IPS-18c (cell line): Measurements from ENCODE around the gene IRX4.

Source experiments
- H3K4me3 ChIP-seq: 2 replicates; pipeline ENCODE4 v1.7.0; 2013; ENCODE audit warnings: low read depth, mild to moderate bottlenecking, low read length, moderate library complexity; ENCODE audit not compliant: insufficient read depth
- H3K9me3 ChIP-seq: one replicate; pipeline ENCODE4 v1.6.1; 2013; ENCODE audit warnings: mild to moderate bottlenecking, low read length, moderate library complexity; ENCODE audit not compliant: control insufficient read depth, insufficient read depth

IRX4 gene

GRCh38 chr5:1885404-1885755 lies 2.7 kb upstream of the IRX4 start:
- peaks cover 6% of the 10 kb centered on the region for H3K9me3 ChIP-seq
- no peak overlapping the region for H3K4me3 ChIP-seq

DNA sequence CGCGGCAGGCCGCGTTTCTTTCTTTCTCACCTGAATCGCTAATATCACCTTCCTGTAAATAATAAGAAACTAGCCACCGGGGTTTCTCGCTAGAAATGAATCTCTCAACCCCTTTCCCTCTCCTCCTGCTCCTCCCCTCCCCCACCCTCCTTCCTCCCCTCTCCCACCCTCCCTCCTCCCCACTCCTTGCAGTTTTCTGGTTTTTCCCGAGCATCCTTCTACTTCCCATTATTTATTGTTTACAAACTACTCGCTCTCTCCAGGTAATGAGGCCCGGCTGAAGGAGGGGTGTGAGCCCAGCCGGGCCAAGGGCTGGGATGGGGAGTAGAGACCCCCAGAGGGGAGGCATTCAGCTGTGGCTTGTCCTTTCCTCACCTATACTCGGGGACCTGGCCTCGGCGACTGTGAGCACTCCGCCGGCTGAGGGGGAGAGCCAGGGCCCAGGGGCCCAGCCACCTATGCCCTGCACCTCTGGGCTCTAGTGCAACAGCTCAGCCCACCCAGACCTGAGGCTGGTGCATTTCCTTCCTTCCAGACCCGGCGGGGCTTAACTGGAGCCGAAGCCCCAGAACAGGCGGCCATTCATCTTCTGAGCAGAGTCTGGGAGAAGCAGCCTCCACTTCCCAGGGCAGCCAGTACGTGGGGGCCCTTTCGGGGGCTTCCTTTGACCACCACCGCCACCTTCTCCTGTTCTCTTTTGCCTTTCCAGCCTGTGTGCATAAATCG lies 2.1 kb upstream of the IRX4 start:
- H3K4me3 ChIP-seq: peak overlapping the region; percentile 31; the same call in 1 of the 2 replicates
- H3K9me3 ChIP-seq: peaks cover 4% of the 10 kb centered on the region

DNA sequence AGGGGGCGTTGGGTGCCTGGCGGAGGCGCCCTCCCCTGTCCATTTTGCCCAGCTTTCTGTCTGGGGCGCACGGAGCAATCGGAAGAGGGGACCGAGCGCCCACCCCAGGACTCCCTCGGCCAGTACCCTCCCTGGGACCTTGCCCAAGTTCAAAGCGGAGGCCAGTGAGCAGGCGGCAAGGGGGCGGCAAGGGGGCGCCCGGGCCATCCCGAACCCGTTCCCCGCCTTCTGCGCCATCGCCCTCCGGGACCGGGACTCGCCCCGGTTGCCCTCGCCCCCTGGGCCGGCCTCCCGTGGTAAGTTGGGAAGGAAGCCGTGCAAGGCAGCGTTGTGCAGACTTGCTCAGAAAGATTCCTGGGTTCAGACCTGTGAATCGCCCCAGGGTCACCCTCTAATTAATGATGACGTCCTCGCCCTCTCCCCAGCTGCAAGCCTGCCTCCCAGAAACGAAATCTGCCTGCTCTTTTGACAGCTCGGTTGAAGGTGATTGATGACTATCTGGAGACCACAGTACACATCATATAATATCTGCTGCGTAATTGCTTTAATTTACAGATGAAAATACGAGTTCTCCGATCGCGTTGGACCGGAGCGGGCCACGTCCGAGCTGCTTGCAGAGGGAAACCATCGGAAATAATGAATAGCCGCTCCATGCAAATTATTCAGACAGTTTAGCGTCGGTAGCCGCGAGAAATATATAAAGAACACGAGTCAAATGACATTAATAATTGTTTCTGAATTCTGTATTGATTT lies 1.4 kb upstream of the IRX4 start:
- Histone ChIP-seq H3K4me3 (peak overlapping the region; percentile 46), H3K9me3 (peaks cover 4% of the 10 kb centered on the region)

- Histone ChIP-seq H3K9me3 (peaks cover 4% of the 10 kb centered on the region), H3K4me3 (peak overlapping the region; percentile 46)
Measured at GRCh38 chr5:1883120-1883924, 597 bp upstream of the IRX4 start.

- Histone ChIP-seq H3K4me3 (peak overlapping the region; percentile 38), H3K9me3 (peaks cover 2% of the 10 kb centered on the region)
Measured at GRCh38 chr5:1881731-1882336, 891 bp downstream of the IRX4 start.

DNA sequence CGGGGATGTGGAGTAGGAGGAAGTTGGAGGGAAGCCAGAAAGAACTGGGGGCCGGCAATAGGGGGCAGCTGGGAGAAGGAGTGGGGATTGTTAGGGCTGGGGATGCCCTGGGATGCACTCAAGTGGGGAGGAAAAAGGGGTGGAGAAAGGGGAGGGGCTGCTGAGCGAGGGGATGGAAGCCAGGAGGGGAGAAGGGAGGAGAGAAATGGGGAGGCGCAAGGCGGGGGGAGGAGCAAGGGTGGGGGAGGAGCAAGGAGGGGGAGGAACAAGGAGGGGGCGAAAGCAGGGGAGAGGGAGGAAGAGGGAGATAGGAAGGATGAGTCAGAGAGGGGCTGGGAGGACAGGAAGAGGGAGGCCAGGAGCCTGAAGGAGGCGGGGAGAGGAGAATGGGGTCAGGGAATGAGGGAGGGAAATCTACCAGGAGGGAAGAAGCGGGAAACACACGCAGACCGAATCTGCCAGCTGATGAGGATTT lies 1.6 kb downstream of the IRX4 start:
- Histone ChIP-seq H3K9me3 (peaks cover under 1% of the 10 kb centered on the region), H3K4me3 (no peak overlapping the region; the same call in 1 of the 2 replicates)

- no peaks in the 10 kb centered on the region for H3K9me3 ChIP-seq
- H3K4me3 ChIP-seq: no peak overlapping the region
Measured at GRCh38 chr5:1880377-1881025, 2.2 kb downstream of the IRX4 start.

DNA sequence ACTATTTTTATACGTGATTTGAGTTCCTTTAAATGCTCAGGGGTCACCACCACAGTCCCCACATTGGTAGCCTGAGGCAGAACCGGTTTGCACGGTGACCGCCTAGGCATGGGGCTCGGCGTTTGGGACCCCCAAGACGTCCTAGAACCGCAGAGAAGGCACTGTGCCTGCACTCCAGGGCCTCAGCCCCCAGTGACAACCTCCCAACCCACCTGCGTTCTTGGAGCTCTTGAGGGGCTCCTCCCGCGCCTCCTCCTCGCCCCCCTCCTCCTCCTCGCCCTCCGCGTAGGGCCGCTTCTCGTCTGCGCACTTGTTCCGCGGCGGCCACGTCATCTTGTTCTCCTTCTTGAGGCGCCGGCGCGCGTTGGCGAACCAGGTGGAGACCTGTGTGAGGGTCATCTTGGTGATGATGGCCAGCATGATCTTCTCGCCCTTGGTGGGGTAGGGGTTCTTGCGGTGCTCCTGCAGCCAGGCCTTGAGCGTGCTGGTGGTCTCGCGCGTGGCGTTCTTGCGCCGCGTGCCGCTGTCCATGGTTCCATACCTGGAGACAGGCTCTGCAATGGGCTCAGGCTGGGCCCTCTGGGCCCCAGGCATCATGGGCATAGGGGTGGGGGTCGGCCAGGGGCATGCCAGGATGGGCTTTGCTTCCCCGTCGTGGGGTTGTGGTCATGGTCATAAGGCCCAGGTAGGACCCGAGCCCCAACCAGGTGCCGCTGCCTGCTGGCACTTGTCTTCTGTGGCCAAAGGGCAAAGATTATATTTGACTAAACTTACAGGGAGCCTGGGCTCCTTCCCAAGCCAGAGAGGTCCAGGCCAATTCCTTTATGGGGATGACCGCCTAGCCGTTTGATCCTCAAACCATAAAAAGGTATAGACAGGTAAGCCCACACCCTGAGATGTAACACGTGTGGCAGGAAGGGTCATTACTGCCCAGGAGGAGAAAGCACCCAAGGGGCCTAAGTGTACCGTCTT lies 3.1 kb downstream of the IRX4 start:
- no peaks in the 10 kb centered on the region for H3K9me3 ChIP-seq

DNA sequence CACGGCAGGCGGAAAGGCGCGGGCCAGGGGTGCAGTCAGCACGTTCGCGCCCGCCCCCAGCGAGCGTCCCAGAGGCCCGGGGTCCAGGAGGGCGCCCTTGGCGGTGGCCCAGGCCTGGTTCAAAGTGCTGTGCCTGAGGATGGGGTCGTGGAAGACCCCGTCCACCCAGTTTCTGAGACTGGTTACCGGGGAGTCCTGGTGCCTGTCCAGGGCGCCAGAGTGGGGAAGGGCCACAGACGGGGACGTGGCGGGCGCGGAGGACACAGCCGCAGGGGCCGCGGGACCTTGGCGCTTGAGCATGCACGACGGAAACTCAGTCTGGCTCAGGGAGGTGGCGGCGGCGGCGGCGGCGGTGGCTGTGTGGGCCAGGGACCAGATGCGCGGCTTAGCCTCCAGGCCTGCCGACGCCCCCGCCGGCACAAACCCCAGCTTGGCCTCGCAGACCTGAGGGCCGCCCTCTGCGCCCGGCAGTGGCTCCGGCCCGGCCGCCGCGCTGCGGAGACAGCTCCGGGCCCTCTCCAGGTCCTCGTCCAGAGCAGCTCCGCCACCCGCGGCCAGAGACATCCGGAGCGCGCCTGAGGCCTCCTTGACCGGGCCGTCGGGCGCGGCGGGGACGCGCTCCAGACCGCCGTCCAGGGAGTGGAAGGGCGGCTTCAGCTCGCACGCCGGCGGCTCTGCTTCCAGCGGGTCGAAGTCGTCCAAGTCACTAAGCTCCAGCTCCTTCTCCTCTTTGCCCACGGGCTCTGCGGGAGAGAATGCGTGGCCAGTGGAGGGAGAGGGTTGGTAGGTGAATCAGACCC lies 4.5 kb downstream of the IRX4 start:
- Histone ChIP-seq H3K9me3 (no peaks in the 10 kb centered on the region), H3K4me3 (no peak overlapping the region; the same call in 1 of the 2 replicates)

More for the DNA sequence above, 3.1 kb downstream of the IRX4 start:
- H3K4me3 ChIP-seq: no peak overlapping the region

DNA sequence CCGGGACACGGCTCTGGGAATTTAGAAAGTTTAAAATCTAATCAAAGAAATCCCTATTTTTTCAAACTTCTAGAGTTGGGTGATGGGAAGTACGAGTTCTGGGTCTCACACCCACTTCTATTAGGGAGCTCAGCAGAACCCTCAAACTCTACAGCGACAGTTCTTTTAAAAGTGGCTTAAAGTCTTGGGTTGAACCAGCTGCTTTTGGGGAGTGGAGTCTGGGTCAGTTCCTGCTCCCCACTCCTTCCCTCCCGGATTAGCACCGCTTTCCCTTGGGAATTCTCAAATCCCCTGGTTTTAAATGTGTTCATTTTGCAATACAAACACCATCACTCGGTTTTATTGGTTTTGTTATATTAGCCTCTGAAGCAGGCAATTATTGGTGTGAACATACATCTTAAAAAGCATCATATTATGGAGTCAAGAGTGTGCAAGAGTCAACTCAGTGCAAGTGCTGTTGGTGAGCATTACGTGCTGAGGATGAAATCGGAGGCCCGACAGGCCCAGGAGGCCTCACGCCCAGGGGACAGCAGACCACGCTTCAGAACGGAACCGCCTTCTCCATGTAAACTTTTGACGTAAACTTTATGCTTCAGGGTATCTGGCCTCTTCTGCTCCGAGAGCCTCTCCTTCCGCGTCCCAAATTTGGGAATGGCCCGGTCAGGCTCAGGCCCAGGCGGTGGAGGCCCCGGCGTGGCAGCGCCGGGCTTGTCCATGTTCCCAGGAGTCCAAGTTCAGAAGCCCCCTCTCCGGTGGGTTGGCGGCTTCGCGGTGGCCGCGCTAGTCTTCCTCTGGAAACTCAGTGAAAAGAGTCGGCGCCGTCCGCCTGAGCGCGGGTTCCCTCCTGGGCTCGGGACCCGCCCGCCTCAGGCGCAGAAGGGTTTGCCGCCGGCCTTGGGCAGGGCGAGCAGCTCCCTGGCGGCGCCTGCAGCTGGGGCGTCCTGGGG lies 5.3 kb downstream of the IRX4 start:
- no peaks in the 10 kb centered on the region for H3K9me3 ChIP-seq
- peak overlapping the region; percentile 20; the same call in 1 of the 2 replicates for H3K4me3 ChIP-seq

GRCh38 chr5:1876660-1877064 lies 6.1 kb downstream of the IRX4 start:
- Histone ChIP-seq H3K9me3 (no peaks in the 10 kb centered on the region), H3K4me3 (peak overlapping the region; percentile 28)

DNA sequence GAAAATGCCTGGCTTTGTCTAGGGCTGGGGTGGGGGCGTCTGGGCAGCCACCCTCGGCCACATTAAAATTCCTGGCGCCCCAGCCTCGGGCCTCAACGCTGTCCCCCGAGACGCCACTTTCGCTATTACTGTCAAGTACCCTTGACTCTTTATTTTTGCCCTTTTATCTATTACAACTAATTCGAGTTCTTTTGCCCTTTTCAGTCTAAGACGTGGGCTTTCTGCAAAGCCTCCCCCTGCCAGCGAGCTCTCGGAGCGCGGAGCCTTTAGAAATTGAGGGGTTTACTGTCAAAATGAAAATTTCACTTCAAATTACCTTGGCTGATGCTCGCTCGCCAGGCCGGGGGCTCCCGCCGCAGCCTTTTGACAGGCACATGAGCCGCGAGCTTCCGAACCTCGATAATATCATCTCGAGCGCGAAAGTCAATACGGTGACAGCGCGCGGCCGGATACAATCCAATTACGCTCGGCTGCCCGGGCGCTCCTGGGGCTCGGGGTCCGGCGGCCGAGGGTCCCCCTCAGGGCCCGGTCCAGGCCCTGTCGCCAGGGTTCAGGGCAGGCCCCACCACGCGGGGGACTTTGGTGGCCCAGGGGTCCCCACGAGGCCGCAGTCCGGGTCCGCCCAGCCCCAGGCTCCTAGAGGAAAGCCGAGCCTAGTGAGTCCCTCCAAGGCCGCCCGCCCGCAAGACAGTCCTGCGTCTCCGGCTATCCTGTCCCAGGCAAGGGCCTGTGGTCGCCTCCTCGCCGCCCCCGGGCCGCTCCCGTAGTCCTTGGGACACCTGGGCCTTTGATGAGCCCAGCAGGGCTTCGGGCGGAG lies 6.7 kb downstream of the IRX4 start:
- no peaks in the 10 kb centered on the region for H3K9me3 ChIP-seq
- peak overlapping the region; percentile 28 for H3K4me3 ChIP-seq

- Histone ChIP-seq H3K4me3 (peak overlapping the region; percentile 38), H3K9me3 (no peaks in the 10 kb centered on the region)
Measured at GRCh38 chr5:1875281-1875842, 7.4 kb downstream of the IRX4 start.
